NCI-H2107 (cell line): Measurements from ENCODE around the gene OR51F1.
"Not testable (repeated sequence)": the region's sequence is repeated elsewhere in the genome, so short reads cannot be mapped to it uniquely, and the experiment has no call there.

ENCODE experiments used
- DNase-seq: peaks from one replicate; lab custom pipeline; 2025; lab: John Stamatoyannopoulos, UW

OR51F1 gene, protein sequence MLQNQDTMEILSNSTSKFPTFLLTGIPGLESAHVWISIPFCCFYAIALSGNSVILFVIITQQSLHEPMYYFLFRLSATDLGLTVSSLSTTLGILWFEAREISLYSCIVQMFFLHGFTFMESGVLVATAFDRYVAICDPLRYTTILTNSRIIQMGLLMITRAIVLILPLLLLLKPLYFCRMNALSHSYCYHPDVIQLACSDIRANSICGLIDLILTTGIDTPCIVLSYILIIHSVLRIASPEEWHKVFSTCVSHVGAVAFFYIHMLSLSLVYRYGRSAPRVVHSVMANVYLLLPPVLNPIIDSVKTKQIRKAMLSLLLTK

GRCh38 chr11:4769838-4770237, at the start of gene OR51F1:
Gene OR51F1, minus strand, starts transcription at chr11:4769938. Its CDS starts 0 bp downstream, at chr11:4769938.
- DNase-seq, result no peak

GRCh38 chr11:4809246-4809645, 39.5 kb upstream of the OR51F1 start:
- no peak for DNase-seq

DNA sequence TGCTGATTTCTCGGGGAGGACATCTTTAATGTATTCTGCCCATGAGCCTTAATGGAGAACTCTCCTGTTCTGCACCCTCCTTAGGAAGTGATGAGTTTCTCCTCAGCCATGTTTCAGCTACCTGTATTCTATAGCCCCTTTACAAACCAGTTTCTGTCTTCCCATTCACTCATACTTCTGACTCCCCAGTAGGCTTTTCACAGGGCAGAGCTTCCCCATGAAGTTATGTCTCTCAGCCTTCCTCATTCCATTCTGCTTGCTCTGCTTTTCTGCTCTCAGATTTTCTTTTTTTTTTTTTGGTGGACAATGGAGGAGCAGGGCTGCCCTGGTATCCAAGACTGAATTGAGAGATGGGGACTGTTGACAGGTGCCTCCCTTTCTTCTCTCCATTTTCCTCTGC, 38.7 kb upstream of the OR51F1 start:
- no peak for DNase-seq

DNA sequence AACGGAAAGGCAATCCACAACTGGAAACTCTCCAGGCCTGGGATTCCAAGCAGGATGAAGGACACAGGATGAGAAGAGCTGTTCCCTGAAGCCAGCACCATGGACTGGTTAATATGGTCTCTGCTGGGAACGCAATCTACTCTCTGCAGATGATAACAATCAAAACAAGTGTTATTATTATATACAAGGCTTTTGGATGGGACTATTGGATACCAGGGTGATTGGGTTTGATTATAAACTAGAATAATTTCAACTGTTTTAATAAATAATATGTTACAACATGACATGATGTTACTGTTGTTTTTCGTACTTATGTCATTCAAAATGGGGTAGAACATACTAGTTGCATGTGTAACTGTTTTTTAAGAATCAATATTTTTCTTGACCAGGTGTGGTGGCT, 34.5 kb upstream of the OR51F1 start, which contains the start of gene OR52R1:
Gene OR52R1 (minus strand): TSS at position 101 of the 400 bp plus-strand sequence. CDS start 0 bp downstream, at position 101.
- no peak for DNase-seq

- not testable (repeated sequence) for DNase-seq
Observed at GRCh38 chr11:4801316-4801715, 31.6 kb upstream of the OR51F1 start.

DNA sequence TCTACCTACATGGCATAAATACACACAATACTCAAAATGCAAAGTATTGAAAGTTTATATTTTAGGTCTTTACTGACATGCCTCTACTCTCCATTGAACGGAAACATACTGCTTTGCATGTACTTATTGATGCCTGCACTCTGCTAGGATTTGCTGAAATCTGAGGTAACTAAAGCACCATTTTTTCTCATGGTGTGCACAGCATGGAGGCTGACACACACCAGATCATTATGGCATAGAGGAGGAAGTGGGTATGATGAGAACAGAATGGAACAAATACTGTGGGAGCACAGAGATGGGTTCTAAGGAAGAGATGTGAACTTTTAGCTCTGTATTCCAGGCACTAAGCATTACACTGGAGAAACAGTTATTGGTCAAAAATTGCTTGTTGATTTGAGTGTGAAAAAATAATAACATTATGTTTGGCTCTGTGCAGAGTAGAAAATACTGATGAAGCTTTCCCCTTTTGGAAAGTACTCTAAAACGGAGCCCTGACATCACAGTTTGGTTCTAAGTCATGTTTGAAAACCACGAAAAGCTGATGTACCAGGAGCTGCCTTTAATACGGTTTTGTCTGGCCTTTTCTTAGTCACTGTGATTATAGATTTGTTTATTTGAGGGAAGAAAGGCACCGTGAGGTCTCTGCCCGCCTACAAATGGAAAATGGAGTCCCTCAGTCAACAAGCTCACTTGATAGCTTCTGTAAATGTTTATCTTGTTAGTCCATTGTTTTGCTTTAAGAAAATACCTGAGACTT, 28.9 kb upstream of the OR51F1 start:
- no peak for DNase-seq

- no peak for DNase-seq
Observed at GRCh38 chr11:4797206-4797605, 27.5 kb upstream of the OR51F1 start.

DNA sequence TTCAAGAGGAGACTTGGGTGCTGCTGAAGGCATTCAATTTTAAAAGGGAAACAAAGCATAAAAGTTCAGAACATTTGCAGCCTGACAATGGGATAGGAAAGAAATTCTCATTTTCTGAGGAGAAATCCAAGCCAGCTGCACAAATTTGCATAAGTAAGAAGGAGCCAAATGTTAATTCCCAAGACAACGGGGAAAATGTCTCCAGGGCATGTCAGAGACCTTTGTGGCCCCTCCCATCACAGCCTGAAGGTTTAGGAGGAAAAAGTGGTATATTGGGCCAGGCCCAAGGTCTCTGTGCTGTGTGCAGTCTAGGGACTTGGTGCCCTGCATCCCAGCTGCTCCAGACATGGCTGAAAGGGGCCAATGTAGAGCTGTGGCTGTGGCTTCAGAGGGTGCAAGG, 12.7 kb upstream of the OR51F1 start:
- no peak for DNase-seq

GRCh38 chr11:4768094-4768493, 1.6 kb downstream of the OR51F1 start:
- DNase-seq, result no peak

- DNase-seq, result no peak
Observed at GRCh38 chr11:4766420-4767043, 3.2 kb downstream of the OR51F1 start.

DNA sequence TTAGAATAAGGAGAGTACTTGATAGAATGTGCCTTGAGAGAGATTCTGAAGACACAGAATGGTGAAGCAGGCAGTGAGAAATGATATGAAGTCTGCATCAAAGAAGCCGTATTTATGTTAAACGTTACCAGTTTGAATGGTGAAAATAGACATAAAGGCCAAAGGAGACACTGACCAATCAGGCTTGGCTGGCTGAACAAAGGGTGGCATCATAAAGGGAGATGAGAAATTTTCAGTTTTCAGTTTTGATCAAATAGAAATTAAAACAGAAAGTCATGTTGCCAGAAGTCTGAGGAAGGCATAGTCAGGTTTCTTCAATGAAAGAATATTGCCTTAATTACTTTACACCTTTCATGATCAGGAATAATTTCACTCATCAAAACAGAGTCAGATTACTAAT, 6.6 kb downstream of the OR51F1 start:
- no peak for DNase-seq

- DNase-seq, result no peak
Observed at GRCh38 chr11:4751201-4751600, 18.5 kb downstream of the OR51F1 start.

DNA sequence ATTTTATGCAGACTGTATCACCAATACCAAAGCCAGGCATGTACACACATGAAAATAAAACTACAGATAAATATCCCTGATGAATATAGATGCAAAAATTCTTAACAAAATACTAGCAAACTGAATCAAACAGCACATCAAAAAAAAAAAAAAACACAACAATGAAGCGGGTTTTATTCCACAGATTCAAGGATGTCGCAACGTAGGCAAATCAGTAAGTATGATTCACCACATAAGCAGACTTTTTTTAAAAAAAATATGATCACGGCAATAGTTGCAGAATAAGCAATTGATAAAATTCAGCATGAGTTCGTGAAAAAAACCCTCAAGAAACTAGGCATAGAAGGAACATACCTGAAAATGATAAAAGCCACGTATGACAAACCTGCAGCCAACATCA, 21.3 kb downstream of the OR51F1 start:
- DNase-seq, result no peak

- DNase-seq, result no peak
Observed at GRCh38 chr11:4740735-4741134, 29.0 kb downstream of the OR51F1 start.

DNA sequence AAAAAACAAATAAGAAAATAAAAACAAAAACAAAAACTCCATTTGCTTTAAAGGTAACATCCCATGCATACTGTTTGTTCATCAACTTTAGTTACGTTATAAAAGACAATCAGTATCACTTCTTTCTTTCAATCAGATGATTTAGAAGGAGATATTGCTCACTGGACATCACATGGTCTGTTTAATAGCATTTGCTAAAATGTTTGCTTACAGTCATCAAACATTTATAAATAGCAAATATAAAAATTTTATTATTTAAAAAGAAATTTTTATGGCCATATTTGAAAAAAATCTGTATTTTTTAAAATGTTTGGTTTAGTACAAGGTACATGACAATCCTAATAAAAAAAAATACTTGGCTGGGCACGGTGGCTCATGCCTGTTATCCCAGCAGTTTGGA, 42.6 kb downstream of the OR51F1 start:
- no peak for DNase-seq

GRCh38 chr11:4722616-4723534, 46.9 kb downstream of the OR51F1 start:
- DNase-seq, result not testable (repeated sequence)
